ENCODE results near the gene EIF2AK2.

Gene EIF2AK2

GRCh38 chr2:37100054-37100453 lies 56.7 kb downstream of the EIF2AK2 start:
- no peak for TF ChIP-seq ZNF274 (IDR thresholded peaks at IDR 0.05; ENCODE audit: low read depth, low read length)
- no peak overlapping the region for H3K4me3 ChIP-seq (ENCODE audit: low read length)

GRCh38 chr2:37098416-37099118 lies 58.2 kb downstream of the EIF2AK2 start:
- no peak for TF ChIP-seq ZNF274 (IDR thresholded peaks at IDR 0.05; ENCODE audit: low read depth, low read length)
- H3K4me3 ChIP-seq (ENCODE audit: low read length), result no peak overlapping the region

- no peak for TF ChIP-seq ZNF274 (IDR thresholded peaks at IDR 0.05; ENCODE audit: low read depth, low read length)
- no peak overlapping the region for H3K4me3 ChIP-seq (ENCODE audit: low read length)
Measured at GRCh38 chr2:37096568-37096967, 60.2 kb downstream of the EIF2AK2 start.

- TF ChIP-seq ZNF274 (IDR thresholded peaks at IDR 0.05; ENCODE audit: low read depth, low read length), result no peak
- no peak overlapping the region for H3K4me3 ChIP-seq (ENCODE audit: low read length)
Measured at GRCh38 chr2:37091873-37092272, 64.9 kb downstream of the EIF2AK2 start.

GRCh38 chr2:37090019-37090477 lies 66.7 kb downstream of the EIF2AK2 start:
- TF ChIP-seq ZNF274 (IDR thresholded peaks at IDR 0.05; ENCODE audit: low read depth, low read length), result no peak
- H3K4me3 ChIP-seq (ENCODE audit: low read length), result no peak overlapping the region; the same call in 1 of the 2 replicates

- H3K4me3 ChIP-seq (ENCODE audit: low read length), result peak overlapping the region; percentile 37
- no peak for TF ChIP-seq ZNF274 (IDR thresholded peaks at IDR 0.05; ENCODE audit: low read depth, low read length)
Measured at GRCh38 chr2:37085731-37086147, 71.0 kb downstream of the EIF2AK2 start.

GRCh38 chr2:37084797-37085196 lies 72.0 kb downstream of the EIF2AK2 start:
- H3K4me3 ChIP-seq (ENCODE audit: low read length), result peak overlapping the region; percentile 99
- TF ChIP-seq ZNF274 (IDR thresholded peaks at IDR 0.05; ENCODE audit: low read depth, low read length), result no peak

GRCh38 chr2:37083873-37084794 lies 72.6 kb downstream of the EIF2AK2 start, which contains the start of the genes GPATCH11 and HEATR5B:
GPATCH11 (plus strand) TSS chr2:37084518; CDS start chr2:37088382, 3,864 bp downstream.
HEATR5B (minus strand) TSS chr2:37084372; CDS start chr2:37083414, 958 bp downstream.
- H3K4me3 ChIP-seq (ENCODE audit: low read length), result peak within 1 kb of the TSS; percentile 99
- TF ChIP-seq ZNF274 (IDR thresholded peaks at IDR 0.05; ENCODE audit: low read depth, low read length), result no peak

- no peak overlapping the region for H3K4me3 ChIP-seq (ENCODE audit: low read length)
- TF ChIP-seq ZNF274 (IDR thresholded peaks at IDR 0.05; ENCODE audit: low read depth, low read length), result no peak
Measured at GRCh38 chr2:37080689-37081088, 76.1 kb downstream of the EIF2AK2 start.

- TF ChIP-seq ZNF274 (IDR thresholded peaks at IDR 0.05; ENCODE audit: low read depth, low read length), result no peak
- H3K4me3 ChIP-seq (ENCODE audit: low read length), result no peak overlapping the region
Measured at GRCh38 chr2:37080266-37080665, 76.5 kb downstream of the EIF2AK2 start.

GRCh38 chr2:37070931-37071330 lies 85.8 kb downstream of the EIF2AK2 start:
- no peak for TF ChIP-seq ZNF274 (IDR thresholded peaks at IDR 0.05; ENCODE audit: low read depth, low read length)
- no peak overlapping the region for H3K4me3 ChIP-seq (ENCODE audit: low read length)

GRCh38 chr2:37068686-37069085 lies 88.1 kb downstream of the EIF2AK2 start:
- no peak overlapping the region for H3K4me3 ChIP-seq (ENCODE audit: low read length)
- TF ChIP-seq ZNF274 (IDR thresholded peaks at IDR 0.05; ENCODE audit: low read depth, low read length), result no peak

- TF ChIP-seq ZNF274 (IDR thresholded peaks at IDR 0.05; ENCODE audit: low read depth, low read length), result no peak
Measured at GRCh38 chr2:37061776-37062175, 95.0 kb downstream of the EIF2AK2 start.

GRCh38 chr2:37061013-37061711 lies 95.6 kb downstream of the EIF2AK2 start:
- no peak overlapping the region for H3K4me3 ChIP-seq (ENCODE audit: low read length)
- TF ChIP-seq ZNF274 (IDR thresholded peaks at IDR 0.05; ENCODE audit: low read depth, low read length), result no peak

More at GRCh38 chr2:37061776-37062175, 95.0 kb downstream of the EIF2AK2 start:
- H3K4me3 ChIP-seq (ENCODE audit: low read length), result no peak overlapping the region
